ENCODE results near the gene KDM4C. TPM values are rescaled to one million over a fixed set of nuclear protein-coding genes. Genes with fewer than 3 reads are reported as not detected.
"Not testable (repeated sequence)": the region's sequence is repeated elsewhere in the genome, so short reads cannot be mapped to it uniquely, and the experiment has no call there.

KDM4C gene
- total RNA-seq, 1 donor, result 47.4 TPM

DNA sequence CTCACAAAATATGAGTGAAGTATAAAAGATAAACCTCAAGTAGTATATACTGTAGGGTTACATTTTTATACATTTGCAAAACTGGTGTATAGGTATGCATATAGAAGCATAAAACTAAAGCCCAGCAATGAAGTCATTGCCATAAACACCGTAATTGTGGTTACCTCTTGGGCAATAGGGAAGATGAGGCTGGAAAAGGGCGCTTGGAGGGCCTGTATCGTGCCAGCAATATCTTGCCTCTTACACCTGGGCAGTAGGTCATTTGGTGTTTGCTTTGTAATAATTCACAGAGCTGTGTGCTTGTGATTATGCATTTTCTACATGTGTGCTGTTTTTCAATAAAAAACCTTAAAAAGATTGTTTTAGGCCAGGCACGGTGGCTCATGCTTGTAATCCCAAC, 45.2 kb downstream of the KDM4C start:
- no peak for DNase-seq (ENCODE audit: low read depth in 2 of 3, low spot score in 2 of 3)

DNA sequence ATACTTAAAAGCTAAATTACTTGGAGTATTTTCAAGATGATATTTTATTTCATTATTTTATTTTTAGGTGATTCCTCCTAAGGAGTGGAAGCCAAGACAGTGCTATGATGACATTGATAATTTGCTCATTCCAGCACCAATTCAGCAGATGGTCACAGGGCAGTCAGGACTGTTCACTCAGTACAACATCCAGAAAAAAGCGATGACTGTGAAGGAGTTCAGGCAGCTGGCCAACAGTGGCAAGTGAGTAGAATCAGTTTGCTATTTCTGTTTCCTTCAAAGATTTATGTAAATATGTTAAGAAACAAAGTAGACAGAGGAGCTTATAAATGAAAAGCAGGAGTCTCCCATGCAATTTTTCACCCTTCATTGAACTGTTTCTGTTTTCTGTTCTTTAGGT, 47.8 kb downstream of the KDM4C start:
- DNase-seq (ENCODE audit: low read depth in 2 of 3, low spot score in 2 of 3), result no peak

DNA sequence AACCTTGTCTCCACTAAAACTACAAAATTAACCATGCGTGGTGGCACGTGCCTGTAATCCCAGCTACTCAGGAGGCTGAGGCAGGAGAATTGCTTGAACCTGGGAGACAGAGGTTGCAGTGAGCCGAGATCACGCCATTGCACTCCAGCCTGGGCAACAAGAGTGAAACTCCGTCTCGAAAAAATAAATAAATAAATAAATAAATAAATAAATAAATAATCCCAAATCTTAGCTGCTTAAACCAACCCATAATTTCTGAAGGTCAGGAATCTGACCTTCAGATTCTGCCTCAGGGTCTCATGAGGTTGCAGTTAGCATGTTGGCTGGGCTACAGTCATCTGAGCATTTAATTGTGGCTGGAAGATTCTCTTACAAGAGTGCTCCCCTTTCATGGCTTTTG, 48.5 kb downstream of the KDM4C start:
- not testable (repeated sequence) for DNase-seq (ENCODE audit: low read depth in 2 of 3, low spot score in 2 of 3)

DNA sequence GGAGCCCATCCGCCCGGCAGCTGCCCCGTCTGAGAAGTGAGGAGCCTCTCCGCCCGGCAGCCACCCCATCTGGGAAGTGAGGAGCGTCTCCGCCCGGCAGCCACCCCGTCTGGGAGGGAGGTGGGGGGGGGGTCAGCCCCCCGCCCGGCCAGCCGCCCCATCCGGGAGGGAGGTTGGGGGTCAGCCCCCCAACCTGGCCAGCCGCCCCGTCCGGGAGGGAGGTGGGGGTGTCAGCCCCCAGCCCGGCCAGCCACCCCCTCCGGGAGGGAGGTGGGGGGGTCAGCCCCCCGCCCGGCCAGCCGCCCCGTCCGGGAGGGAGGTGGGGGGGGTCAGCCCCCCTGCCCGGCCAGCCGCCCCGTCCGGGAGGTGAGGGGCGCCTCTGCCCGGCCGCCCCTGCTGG, 49.9 kb downstream of the KDM4C start:
- DNase-seq (ENCODE audit: low read depth in 2 of 3, low spot score in 2 of 3), result not testable (repeated sequence)

DNA sequence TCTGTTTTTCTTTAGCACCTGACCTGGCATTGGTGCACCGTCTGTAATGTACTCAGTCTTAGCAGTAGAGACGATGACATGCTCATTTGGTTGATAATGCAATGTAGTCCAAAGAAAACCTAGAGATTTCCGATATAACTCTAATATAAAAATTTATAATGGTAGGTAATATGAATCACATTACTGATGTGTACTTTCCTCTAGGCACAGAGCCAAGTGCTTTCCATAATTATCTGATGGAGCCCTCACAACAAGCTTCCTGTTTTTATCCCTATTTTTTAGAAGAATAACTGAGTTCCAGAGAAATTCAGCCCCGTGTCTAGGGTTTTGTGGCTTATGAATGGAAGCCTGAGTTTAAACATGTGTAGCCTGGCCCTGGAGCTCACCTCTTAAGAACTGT, 53.7 kb downstream of the KDM4C start:
- DNase-seq (ENCODE audit: low read depth in 2 of 3, low spot score in 2 of 3), result no peak

DNA sequence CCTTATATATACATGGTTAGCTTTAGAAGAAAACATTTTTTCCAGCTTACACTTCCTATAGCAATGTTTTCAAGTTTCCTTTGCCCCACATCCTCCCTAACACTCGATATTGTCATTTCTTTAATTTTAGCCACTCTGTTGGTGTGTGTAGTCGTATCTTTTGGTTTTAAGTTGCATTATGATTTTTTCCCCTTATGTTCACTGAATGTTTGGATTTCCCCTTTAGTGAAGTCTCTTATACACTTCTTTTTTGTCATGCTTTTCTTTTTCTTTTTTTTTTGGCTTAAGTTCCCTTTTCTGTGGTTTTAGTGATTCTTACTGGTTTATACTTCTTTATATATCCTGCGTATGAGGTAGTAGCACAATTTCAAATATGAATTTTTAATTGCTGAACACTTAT, 58.8 kb downstream of the KDM4C start:
- DNase-seq (ENCODE audit: low read depth in 2 of 3, low spot score in 2 of 3), result peak in 1 of 3 donors; percentile 8

DNA sequence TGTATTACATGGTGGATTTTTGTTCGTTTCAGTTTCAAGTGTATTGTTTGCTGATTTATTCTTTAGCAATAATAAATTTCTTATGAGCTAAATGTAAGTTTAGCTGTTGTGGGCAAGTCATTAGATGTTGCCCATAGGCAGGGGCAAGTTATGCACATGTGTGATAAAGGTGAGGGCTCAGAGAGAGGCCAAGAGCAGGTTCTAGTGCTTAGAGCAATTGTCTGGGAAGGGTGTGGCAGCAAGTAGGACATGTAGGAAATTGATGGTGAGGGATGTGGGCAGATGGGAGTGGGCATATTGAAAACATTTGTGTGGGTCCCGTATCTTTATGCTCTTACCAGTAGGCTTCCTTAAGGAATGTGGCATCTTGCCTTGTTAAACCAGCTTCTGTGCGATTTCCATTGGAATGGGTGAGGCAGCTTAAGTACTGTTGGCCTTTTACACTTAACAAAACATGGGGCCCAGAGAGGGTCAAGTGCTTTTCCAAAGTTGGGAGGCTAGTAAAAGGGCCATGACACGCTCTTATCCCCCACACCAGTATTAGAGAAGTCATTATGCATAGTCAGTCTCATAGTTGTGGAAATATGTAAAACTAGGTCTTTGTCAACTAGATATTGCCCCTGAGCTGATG, 60.6 kb downstream of the KDM4C start:
- no peak for DNase-seq (ENCODE audit: low read depth in 2 of 3, low spot score in 2 of 3)

DNA sequence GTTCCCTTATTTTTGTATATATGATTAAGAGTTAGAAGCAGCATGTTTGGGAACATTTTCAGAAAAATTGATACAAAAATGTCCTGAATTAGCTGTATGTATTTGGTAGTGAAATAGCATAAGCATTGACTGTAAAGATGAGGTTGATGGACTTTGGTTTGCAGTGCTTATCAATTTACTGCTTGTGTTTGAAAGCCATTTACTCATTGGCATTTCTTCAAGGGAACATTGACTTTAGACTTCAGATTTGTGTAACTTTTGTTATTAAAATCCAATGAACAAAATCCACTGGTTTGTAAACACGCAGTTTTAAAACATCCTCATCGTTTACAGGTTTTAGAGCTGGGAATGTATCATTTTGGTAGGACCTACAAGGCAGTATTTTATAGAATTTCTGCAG, 61.3 kb downstream of the KDM4C start:
- DNase-seq (ENCODE audit: low read depth in 2 of 3, low spot score in 2 of 3), result no peak

DNA sequence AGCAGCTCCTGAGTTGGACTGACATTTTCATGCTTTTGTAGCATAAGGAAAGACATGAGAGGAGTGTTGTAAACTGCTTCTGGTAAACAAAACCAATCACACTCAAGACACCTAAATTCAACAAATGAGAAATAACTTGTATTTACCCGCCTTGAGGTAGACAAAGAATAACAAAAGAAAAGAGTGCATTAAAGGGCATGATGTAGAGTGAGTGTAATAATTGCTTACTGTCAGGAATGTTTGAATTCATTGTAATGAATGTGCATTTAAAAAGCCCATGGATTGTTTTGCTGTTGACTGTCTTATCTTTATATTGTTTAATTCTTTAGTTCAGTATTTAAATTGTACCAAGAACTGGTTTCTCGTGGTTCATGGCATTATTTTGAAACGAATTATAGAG, 61.8 kb downstream of the KDM4C start:
- DNase-seq (ENCODE audit: low read depth in 2 of 3, low spot score in 2 of 3), result no peak

DNA sequence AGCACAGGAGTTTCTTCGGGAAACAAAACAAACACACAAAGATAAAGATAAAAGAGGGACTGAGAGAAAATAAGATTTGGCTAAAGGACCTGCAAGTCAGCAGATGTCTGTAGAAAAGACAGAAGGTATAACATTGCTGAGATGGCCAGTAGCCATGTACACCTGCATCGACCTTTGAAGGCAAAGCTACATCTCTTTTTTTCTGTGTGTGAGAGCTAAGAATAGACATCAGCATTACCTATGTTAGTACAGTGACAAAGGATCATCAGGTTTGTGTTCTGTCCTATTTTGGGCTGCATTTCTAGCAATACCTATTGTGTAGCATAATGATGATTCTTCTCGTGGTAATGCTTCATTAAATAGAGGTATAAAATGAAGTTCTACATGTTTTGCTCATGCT, 64.9 kb downstream of the KDM4C start:
- DNase-seq (ENCODE audit: low read depth in 2 of 3, low spot score in 2 of 3), result no peak

DNA sequence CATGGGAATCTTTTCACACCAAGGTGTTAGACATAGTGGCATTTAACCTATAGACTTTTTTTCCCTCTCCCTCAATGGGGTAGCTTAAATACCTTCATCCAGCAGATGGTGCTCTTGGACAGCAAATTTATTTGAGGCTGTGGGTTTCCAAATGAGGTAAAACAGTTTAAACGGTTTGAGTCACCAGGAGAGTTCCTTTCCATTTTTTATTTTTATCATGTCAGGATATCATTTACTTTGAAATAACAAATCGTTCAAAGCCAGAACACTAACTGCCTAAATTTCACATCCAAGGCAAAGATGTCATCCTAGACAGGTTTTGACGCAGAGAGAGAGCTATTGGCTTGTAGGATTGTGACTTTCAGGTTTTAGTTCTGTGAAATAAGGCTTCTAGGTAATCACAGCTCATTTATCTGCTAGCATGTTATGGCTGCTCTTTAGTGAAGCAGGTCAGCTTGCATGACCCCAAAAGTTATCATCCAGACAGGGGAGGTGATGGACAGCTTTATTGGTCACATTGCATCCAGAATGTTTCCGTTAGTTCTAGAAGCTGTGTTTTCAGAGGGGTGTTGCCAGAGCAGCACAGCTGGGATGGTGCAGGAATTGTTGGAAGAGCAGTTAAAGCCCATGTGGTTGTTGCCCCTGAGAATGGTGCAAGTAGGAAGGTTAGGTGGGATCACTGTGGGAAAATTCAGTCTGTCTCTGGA, 69.8 kb downstream of the KDM4C start:
- peak; percentile 3 to 85 (median 57) for DNase-seq (ENCODE audit: low read depth in 2 of 3, low spot score in 2 of 3)

DNA sequence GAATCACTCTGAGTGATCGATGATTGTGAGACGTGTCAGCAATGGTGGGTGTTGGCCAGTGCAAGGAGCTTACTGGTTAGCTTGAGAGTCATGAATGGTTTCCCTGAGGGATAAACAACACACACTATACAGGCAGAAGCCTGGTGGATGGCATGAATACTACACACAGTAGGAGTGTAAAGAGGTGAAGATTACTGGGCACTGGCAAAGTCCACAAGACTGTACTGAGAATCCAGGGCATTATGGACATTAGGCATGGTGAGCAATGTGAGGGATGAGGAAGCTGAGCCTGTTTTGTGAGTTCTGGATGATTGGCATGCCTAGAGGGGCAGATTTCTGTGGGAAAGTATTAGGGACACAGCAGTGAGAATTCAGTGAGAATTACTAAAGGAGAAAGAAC, 71.3 kb downstream of the KDM4C start:
- DNase-seq (ENCODE audit: low read depth in 2 of 3, low spot score in 2 of 3), result no peak

DNA sequence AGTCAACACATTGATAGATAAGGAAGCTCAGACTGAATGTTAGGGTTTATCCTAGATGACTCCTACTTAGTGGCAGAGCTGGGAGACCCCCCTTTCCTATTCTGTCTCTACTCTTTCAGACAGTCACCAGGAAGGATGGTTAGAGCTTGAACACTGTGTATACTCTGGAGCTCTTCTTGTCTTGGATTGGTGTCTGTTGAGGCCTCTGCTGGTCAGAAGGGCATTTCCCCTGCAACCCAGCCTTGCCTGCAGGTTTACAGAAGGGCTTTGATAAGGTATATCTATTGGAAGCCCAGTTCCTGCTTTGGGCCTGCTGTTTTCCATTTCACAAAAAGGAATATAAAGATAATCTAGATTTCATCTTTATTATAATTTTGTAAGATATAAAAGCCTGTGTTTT, 71.8 kb downstream of the KDM4C start:
- no peak for DNase-seq (ENCODE audit: low read depth in 2 of 3, low spot score in 2 of 3)

DNA sequence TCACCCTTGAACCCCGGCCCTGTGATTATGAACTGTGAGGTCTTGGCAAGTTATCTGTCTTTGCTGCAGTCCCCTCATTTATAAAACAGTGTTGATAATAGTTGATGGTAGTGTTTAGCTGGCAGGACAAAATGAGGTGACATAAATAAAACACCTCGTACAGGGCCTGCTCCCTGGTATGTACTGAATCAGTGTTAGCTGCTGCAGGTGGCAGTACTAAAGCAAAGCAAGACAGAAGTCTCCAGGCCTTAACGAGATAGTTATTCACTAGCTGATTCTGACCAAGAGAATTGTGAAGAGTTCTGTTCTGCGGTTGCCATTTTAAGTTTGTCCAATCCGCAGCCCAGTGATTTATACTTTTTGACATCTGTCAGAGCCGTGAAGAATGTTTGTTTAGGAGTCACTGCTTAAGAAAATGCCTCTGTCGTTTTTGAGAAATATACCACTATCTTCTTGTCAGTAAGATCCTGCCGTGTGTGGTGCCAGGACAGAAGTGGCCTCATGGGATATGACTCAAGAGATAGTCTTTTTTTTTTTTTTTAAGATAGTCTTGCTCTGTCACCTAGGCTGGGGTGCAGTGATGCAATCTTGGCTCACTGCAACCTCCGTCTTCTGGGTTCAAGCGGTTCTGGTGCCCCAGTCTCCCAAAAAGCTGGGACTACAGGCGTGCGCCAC, 75.9 kb downstream of the KDM4C start:
- DNase-seq (ENCODE audit: low read depth in 2 of 3, low spot score in 2 of 3), result no peak

DNA sequence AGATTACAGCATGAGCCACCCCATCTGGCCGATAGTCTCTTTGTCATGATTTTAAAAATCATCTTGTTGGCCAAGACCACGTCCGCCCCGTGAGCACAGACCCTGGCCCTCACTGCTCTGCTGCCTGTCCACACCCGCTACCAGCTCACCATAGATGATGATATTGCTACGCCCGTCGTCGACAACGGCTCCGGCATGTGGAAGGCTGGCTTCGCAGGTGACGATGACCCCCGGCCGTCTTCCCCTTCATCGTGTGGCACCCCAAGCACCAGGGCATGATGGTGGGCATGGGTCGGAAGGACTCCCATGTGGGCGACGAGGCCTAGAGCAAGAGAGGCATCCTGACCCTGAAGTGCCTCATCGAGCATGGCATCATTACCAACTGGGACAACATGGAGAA, 76.5 kb downstream of the KDM4C start:
- DNase-seq (ENCODE audit: low read depth in 2 of 3, low spot score in 2 of 3), result no peak

DNA sequence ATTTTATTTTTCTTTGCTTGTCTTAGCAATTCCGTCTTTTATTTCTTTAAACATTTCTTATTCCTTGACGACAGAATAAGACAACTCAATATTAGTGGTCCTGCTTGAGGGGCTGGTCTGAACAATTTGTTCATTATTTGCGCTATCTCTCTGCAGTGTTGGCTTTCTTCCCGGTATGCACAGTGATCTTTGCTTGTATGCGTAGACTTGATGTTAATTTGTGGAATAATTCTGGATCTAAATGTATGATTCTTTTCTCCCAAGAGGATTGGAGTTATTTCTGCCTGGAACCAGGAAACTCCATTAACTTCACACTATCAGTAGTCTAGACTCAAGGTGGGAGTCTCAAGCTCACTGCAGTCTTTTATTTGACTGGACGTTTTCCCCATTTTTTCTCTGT, 80.4 kb downstream of the KDM4C start:
- no peak for DNase-seq (ENCODE audit: low read depth in 2 of 3, low spot score in 2 of 3)

DNA sequence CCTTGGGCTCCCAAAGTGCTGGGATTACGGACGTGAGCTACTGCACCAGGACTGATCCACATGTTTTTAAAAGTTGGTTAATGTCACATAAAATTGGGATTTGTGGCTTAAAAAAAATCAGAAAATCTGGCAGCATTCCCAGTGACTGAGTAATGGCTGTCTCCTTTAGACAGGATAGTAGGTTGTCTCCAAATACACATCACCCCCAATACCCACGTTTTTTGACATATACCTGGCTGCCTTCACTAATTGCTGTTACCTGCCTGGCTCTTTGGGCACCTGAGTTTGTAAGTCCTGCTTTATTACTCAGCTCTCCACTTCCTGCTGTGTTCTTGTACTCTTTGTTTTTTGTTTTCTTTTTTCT, 84.8 kb downstream of the KDM4C start:
- DNase-seq (ENCODE audit: low read depth in 2 of 3, low spot score in 2 of 3), result no peak

DNA sequence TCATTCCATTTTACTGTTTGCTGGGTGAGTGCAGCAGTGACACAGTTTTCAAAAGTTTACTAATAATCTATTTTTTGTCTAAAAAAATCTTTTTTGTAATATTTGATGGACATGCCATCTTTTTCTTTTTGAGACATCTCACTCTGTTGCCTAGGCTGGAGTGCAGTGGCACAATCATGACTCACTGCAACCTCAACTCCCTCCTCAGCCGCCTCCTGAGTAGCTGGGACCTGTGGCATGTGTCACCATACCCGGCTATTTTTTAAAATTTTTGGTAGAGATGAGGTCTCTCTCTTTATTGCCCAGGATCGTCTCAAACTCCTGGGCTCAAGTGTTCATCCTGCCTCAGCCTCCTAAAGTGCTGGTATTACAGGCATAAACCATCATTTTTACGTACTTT, 86.0 kb downstream of the KDM4C start:
- DNase-seq (ENCODE audit: low read depth in 2 of 3, low spot score in 2 of 3), result no peak

DNA sequence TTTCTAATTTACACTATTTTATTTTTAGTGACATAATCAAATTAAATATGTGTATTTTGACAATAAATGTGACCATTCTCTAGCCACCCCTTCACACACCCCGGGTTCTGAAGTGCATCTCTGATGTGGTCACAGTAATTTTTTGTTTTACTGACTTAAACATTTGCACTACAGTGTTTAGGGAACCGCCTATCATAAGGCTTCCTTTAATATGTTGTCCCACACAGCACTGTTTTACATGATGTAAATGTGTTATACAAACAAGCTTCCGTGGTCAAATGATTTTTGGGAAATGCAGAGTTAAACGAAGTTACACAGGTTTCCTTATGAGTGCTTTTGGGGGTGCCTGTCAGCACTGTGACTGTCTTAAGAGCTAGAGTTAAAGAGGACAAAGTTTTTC, 86.5 kb downstream of the KDM4C start:
- no peak for DNase-seq (ENCODE audit: low read depth in 2 of 3, low spot score in 2 of 3)

DNA sequence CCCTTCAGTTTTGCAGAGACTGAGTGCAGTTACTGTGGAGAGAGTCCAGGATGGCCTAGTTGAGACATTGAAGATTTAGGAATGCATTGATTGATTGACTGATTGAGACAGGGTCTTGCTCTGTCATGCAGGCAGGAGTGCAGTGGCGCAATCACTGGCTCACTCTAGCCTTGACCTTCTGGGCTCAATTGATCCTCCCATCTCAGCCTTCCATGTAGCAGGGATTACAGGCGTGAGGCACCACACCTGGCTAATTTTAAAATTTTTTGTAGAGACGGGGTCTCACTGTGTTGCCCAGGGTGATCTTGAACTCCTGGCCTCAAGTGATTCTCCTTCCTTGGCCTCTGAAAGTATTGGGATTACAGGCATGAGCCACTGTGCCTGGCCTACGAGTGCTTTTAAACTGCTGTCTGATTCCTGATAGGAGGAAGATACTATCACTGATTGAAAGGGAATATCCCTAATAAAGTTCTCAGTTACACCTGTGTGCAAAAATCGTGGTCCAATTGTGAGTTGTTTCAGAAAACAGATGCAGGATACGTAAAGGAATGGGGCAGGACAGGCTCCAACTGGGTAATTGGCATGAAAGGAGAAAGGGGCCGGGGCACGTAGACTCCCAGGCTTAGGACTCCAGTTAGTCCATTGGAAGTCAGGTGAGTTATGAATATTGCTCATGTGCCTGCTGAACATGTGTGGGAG, 87.5 kb downstream of the KDM4C start:
- no peak for DNase-seq (ENCODE audit: low read depth in 2 of 3, low spot score in 2 of 3)

DNA sequence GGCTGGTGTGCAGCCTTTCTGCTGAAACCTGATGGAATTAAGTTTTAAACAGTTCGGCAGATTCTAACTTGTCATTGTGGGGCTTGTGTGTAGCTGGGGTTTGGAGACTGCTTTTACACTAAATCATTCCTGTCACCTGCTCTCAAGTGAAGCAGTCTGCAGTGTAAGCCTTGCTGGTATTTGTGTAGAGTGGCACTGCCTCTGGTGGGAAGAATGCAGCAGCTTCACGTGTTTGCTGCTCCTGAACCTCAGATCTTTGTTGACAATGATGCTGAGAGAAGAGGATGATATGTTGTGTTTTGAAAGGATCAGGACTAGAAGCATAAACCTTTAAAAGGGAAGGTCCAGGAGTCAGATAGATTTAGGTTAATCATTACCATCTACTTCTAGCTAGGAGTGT, 88.1 kb downstream of the KDM4C start:
- no peak for DNase-seq (ENCODE audit: low read depth in 2 of 3, low spot score in 2 of 3)
